Fibroblast of lung (primary cell): ENCODE results near the gene MYOZ2.

Experiments used
- CTCF ChIP-seq, 2 donors: IDR thresholded peaks in 1 of 2; conservative IDR thresholded peaks in 1 of 2; 1 replicate in 1 of 2; 2 replicates in 1 of 2; pipeline ENCODE4 v1.5.1; 2011 to 2012; ENCODE audit warnings: low read length in 2 of 2, control low read depth in 1 of 2, inconsistent platforms in 1 of 2, low read depth in 1 of 2, mild to moderate bottlenecking in 1 of 2
- EZH2 ChIP-seq: IDR thresholded peaks from 2 replicates; pipeline ENCODE4 v1.5.1; 2012; ENCODE audit warnings: low read length, control low read depth, mild to moderate bottlenecking; ENCODE audit errors: missing control alignments

DNA sequence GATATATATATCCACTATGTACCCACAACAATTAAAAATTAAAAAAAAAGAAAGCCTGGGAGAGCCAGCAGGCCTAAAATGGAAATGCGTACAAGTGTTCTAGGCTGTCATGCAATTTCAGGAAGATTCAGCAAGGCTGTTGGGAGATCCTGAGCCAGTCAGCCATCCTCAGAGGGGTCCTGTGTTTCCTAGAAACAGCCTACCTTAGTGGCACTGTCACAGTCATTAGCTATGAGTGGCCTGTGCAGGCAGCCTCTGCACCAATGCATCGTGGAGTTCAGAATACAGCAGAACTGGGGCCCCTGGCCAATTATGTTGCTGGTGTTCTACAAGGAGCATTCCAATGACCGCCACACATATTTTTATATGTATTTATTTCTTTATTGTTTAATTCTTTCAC is 55.9 kb downstream of the MYOZ2 start:
- TF ChIP-seq CTCF (conservative IDR thresholded peaks at IDR 0.05 in 1 of 2, IDR thresholded peaks at IDR 0.05 in 1 of 2; ENCODE audit: low read depth in 1 of 2, low read length in 2 of 2) (no peak), EZH2 (no peak)
